ENCODE measurements around the gene FXYD4. TPM values are rescaled to one million over a fixed set of nuclear protein-coding genes. Genes with fewer than 3 reads are reported as not detected.

The FXYD4 gene
- total RNA-seq, 1 donor from 2014 or later: not detected

- Mint-ChIP-seq H3K4me3 (ENCODE audit: unreplicated experiment) (no peak overlapping the region), H3K27ac (ENCODE audit: unreplicated experiment) (no peak overlapping the region), H3K27me3 (ENCODE audit: low read depth) (no peaks in the 10 kb centered on the region), H3K4me1 (ENCODE audit: low read depth) (peaks cover 39% of the 10 kb centered on the region), H3K36me3 (ENCODE audit: low read depth) (peaks cover 32% of the 10 kb centered on the region), H3K9me3 (ENCODE audit: low read depth) (no peaks in the 10 kb centered on the region)
- TF ChIP-seq CTCF (IDR thresholded peaks at IDR 0.05): no peak
- peak; percentile 22 for DNase-seq (ENCODE audit: low spot score)
Observed at GRCh38 chr10:43393606-43394360, 22.3 kb downstream of the FXYD4 start.

- Mint-ChIP-seq H3K4me1 (ENCODE audit: low read depth) (peaks cover 48% of the 10 kb centered on the region), H3K27ac (ENCODE audit: unreplicated experiment) (peak overlapping the region; percentile 52), H3K36me3 (ENCODE audit: low read depth) (peaks cover 34% of the 10 kb centered on the region), H3K4me3 (ENCODE audit: unreplicated experiment) (peak overlapping the region; percentile 33), H3K27me3 (ENCODE audit: low read depth) (no peaks in the 10 kb centered on the region), H3K9me3 (ENCODE audit: low read depth) (no peaks in the 10 kb centered on the region)
- TF ChIP-seq CTCF (IDR thresholded peaks at IDR 0.05): no peak
- peak; percentile 6 for DNase-seq (ENCODE audit: low spot score)
Observed at GRCh38 chr10:43394868-43395267, 23.4 kb downstream of the FXYD4 start.

GRCh38 chr10:43395571-43396060 lies 24.2 kb downstream of the FXYD4 start:
- Mint-ChIP-seq H3K27me3 (ENCODE audit: low read depth) (no peaks in the 10 kb centered on the region), H3K4me3 (ENCODE audit: unreplicated experiment) (peak overlapping the region; percentile 90), H3K27ac (ENCODE audit: unreplicated experiment) (peak overlapping the region; percentile 94), H3K9me3 (ENCODE audit: low read depth) (no peaks in the 10 kb centered on the region), H3K36me3 (ENCODE audit: low read depth) (peaks cover 29% of the 10 kb centered on the region), H3K4me1 (ENCODE audit: low read depth) (peaks cover 47% of the 10 kb centered on the region)
- DNase-seq (ENCODE audit: low spot score): peak; percentile 77
- TF ChIP-seq CTCF (IDR thresholded peaks at IDR 0.05): no peak

GRCh38 chr10:43396061-43396927 lies 24.9 kb downstream of the FXYD4 start:
- peak overlapping the region; percentile 94 for H3K27ac Mint-ChIP-seq (ENCODE audit: unreplicated experiment)
- peak overlapping the region; percentile 90 for H3K4me3 Mint-ChIP-seq (ENCODE audit: unreplicated experiment)
- no peaks in the 10 kb centered on the region for H3K9me3 Mint-ChIP-seq (ENCODE audit: low read depth)
- no peaks in the 10 kb centered on the region for H3K27me3 Mint-ChIP-seq (ENCODE audit: low read depth)
- H3K4me1 Mint-ChIP-seq (ENCODE audit: low read depth): peaks cover 51% of the 10 kb centered on the region
- no peak for TF ChIP-seq CTCF (IDR thresholded peaks at IDR 0.05)
- DNase-seq (ENCODE audit: low spot score): peak; percentile 84
- peaks cover 25% of the 10 kb centered on the region for H3K36me3 Mint-ChIP-seq (ENCODE audit: low read depth)

GRCh38 chr10:43396928-43397624 lies 25.6 kb downstream of the FXYD4 start:
- Mint-ChIP-seq H3K27ac (ENCODE audit: unreplicated experiment) (peak overlapping the region; percentile 95), H3K4me3 (ENCODE audit: unreplicated experiment) (peak overlapping the region; percentile 86), H3K27me3 (ENCODE audit: low read depth) (no peaks in the 10 kb centered on the region), H3K9me3 (ENCODE audit: low read depth) (no peaks in the 10 kb centered on the region), H3K36me3 (ENCODE audit: low read depth) (peaks cover 18% of the 10 kb centered on the region), H3K4me1 (ENCODE audit: low read depth) (peaks cover 59% of the 10 kb centered on the region)
- peak; percentile 7 for TF ChIP-seq CTCF (IDR thresholded peaks at IDR 0.05)
- peak; percentile 95 for DNase-seq (ENCODE audit: low spot score)
